NB4 (cell line): ENCODE measurements around the gene MCRIP1.
A peak's percentile ranks its signal among the peaks of the same experiment; 100 is the strongest.

Source experiments
- DNase-seq: peaks from one replicate; pipeline ENCODE4 v3.0.0; 2010; ENCODE audit warnings: low read depth
- H3K4me3 ChIP-seq: one replicate; pipeline ENCODE4 v1.5.1; 2011; ENCODE audit warnings: mild to moderate bottlenecking, low read depth, low read length, moderate library complexity
- CTCF ChIP-seq: IDR thresholded peaks from one replicate; pipeline ENCODE4 v1.5.1; 2012; ENCODE audit warnings: low read depth, low read length
- MAX ChIP-seq: IDR thresholded peaks from 2 replicates; pipeline ENCODE4 v1.6.1; 2011; ENCODE audit warnings: low read depth, low read length
- MYC ChIP-seq: IDR thresholded peaks from 2 replicates; pipeline ENCODE4 v1.6.1; 2011; ENCODE audit warnings: low read depth, low read length
- POLR2A ChIP-seq: IDR thresholded peaks from 2 replicates; pipeline ENCODE4 v1.6.1; 2011; ENCODE audit warnings: mild to moderate bottlenecking; ENCODE audit not compliant: insufficient read length; ENCODE audit errors: extremely low read depth

MCRIP1 gene

GRCh38 chr17:81802856-81803643 lies 30.0 kb downstream of the MCRIP1 start:
- DNase-seq: no peak
- TF ChIP-seq POLR2A (no peak), MYC (no peak), CTCF (no peak), MAX (no peak)
- no peak overlapping the region for H3K4me3 ChIP-seq

GRCh38 chr17:81802048-81802758 lies 30.9 kb downstream of the MCRIP1 start:
- TF ChIP-seq CTCF (no peak), POLR2A (no peak), MYC (no peak), MAX (no peak)
- no peak for DNase-seq

GRCh38 chr17:81801327-81801726 lies 31.8 kb downstream of the MCRIP1 start:
- TF ChIP-seq POLR2A (no peak), MYC (no peak), CTCF (no peak), MAX (no peak)
- DNase-seq: no peak
- no peak overlapping the region for H3K4me3 ChIP-seq

More at GRCh38 chr17:81802048-81802758, 30.9 kb downstream of the MCRIP1 start:
- H3K4me3 ChIP-seq: no peak overlapping the region

- DNase-seq: peak; percentile 67
- H3K4me3 ChIP-seq: no peak overlapping the region
- no peak for TF ChIP-seq MYC
- no peak for TF ChIP-seq MAX
- TF ChIP-seq CTCF: no peak
- no peak for TF ChIP-seq POLR2A
These were observed 38.6 kb downstream of the MCRIP1 start for GRCh38 chr17:81794509-81794908.

- no peak overlapping the region for H3K4me3 ChIP-seq
- DNase-seq: no peak
- TF ChIP-seq CTCF (no peak), MYC (no peak), POLR2A (no peak), MAX (no peak)
These were observed 39.0 kb downstream of the MCRIP1 start for GRCh38 chr17:81794074-81794476.
